GM12878 (cell line): ENCODE data around the gene SLC9A3. TPM values are rescaled to one million over a fixed set of nuclear protein-coding genes. Genes with fewer than 3 reads are reported as not detected.

Source experiments
- ATAC-seq: fragments of 200-7000 bp; cut with Tn5 transposase; 3 replicates; pipeline ENCODE4 v1.9.1; 2020; ENCODE audit warnings: mild to moderate bottlenecking, moderate library complexity
- BruUV-seq: library from RNA; stranded (reverse); fragments of 400-500 nt; replicated peaks from 2 replicates; lab custom pipeline; 2021; lab: Mats Ljungman, UMichigan
- CTCF ChIA-PET: fragments of 300-600 bp; sonication (Branson Sonifier 250); formaldehyde crosslinking; extraction: SDS; loops from one replicate; lab custom pipeline; 2021; ENCODE audit warnings: inconsistent platforms; lab: Yijun Ruan, JAX
- POLR2A ChIA-PET: fragments of 350-600 bp; formaldehyde crosslinking; extraction: SDS; loops from one replicate; lab custom pipeline; 2021; ENCODE audit warnings: inconsistent platforms; lab: Charles Lee
- RAD21 ChIA-PET: fragments of 300-600 bp; sonication (Branson Sonifier 250); formaldehyde crosslinking; loops from one replicate; lab custom pipeline; 2023; ENCODE audit warnings: antibody characterized with exemption; ENCODE audit not compliant: unreplicated experiment; lab: Charles Lee
- SMC1A ChIA-PET: fragments of 300-600 bp; sonication (Branson Sonifier 250); formaldehyde crosslinking; loops from one replicate; lab custom pipeline; 2023; ENCODE audit not compliant: unreplicated experiment, uncharacterized antibody; lab: Charles Lee
- DNase-seq: peaks from one replicate; pipeline ENCODE4 v3.0.0-alpha.2; 2011; ENCODE audit warnings: low read depth, low spot score
- FAIRE-seq: peaks from 3 replicates; lab custom pipeline; 2011; peaks lifted over from hg19 to GRCh38; lab: Jason Lieb, UNC
- H2AFZ ChIP-seq: 2 replicates; pipeline ENCODE4 v1.6.0; 2011; ENCODE audit warnings: low read depth, low read length, control low read depth; ENCODE audit not compliant: control insufficient read depth
- H3K27ac ChIP-seq: 2 replicates; pipeline ENCODE4 v1.5.1; 2011; ENCODE audit warnings: control low read depth; ENCODE audit not compliant: control insufficient read depth, insufficient read depth
- H3K27me3 ChIP-seq, 2 experiments: replicated peaks in 1 of 2; 2 replicates each; pipeline versions ENCODE4 v1.6.0 to v1.6.1; 2011; ENCODE audit warnings: low read length in 1 of 2; ENCODE audit not compliant: control insufficient read depth in 2 of 2, insufficient read depth in 2 of 2
- H3K36me3 ChIP-seq, 2 experiments: 2 replicates each; pipeline ENCODE4 v1.5.1; 2011; ENCODE audit warnings: low read length in 1 of 2; ENCODE audit not compliant: control insufficient read depth in 2 of 2, insufficient read depth in 2 of 2
- H3K4me1 ChIP-seq: 2 replicates; pipeline ENCODE4 v1.6.1; 2011; ENCODE audit warnings: mild to moderate bottlenecking, low read length, moderate library complexity, mixed read lengths; ENCODE audit not compliant: control insufficient read depth, insufficient read depth
- H3K4me2 ChIP-seq: 2 replicates; pipeline ENCODE4 v1.6.0; 2011; ENCODE audit warnings: control low read depth; ENCODE audit not compliant: control insufficient read depth, insufficient read depth
- H3K4me3 ChIP-seq: fragments of 200-600 bp; sonication (generic); 2 replicates; pipeline ENCODE4 v1.5.1; 2016
- H3K79me2 ChIP-seq: 2 replicates; pipeline ENCODE4 v1.6.0; 2011; ENCODE audit warnings: low read length; ENCODE audit not compliant: control insufficient read depth, insufficient read depth
- H3K9ac ChIP-seq: 2 replicates; pipeline ENCODE4 v1.8.0; 2011; ENCODE audit warnings: low read length, control low read depth, mixed read lengths; ENCODE audit not compliant: control insufficient read depth, insufficient read depth
- H3K9me3 ChIP-seq: replicated peaks from 3 replicates; pipeline ENCODE4 v1.5.1; 2011; ENCODE audit warnings: mild to moderate bottlenecking, low read length; ENCODE audit not compliant: control insufficient read depth, insufficient read depth
- H4K20me1 ChIP-seq: 2 replicates; pipeline ENCODE4 v1.6.0; 2011; ENCODE audit not compliant: control insufficient read depth, insufficient read depth
- E2F8 ChIP-seq: fragments of 450-650 bp; IDR thresholded peaks from 2 replicates; pipeline ENCODE4 v1.6.1; 2018; ENCODE audit warnings: mild to moderate bottlenecking, low read depth, moderate library complexity; ENCODE audit not compliant: partially characterized antibody
- EED ChIP-seq: sonication (generic); IDR thresholded peaks from 2 replicates; pipeline ENCODE4 v1.6.1; 2016; ENCODE audit warnings: antibody characterized with exemption, low read depth
- EGR1 ChIP-seq, 2 experiments: IDR thresholded peaks; 1 replicate in 1 of 2; 2 replicates in 1 of 2; pipeline ENCODE4 v1.6.1; 2011 to 2012; ENCODE audit warnings: low read depth in 2 of 2, low read length in 2 of 2, borderline replicate concordance in 1 of 2, mild to moderate bottlenecking in 1 of 2, moderate library complexity in 1 of 2
- PAX8 ChIP-seq: fragments of 450-650 bp; IDR thresholded peaks from 2 replicates; pipeline ENCODE4 v1.6.1; 2017; ENCODE audit warnings: mild to moderate bottlenecking, moderate library complexity
- RELB ChIP-seq: fragments of 450-650 bp; IDR thresholded peaks from 2 replicates; pipeline ENCODE4 v1.6.1; 2017; ENCODE audit warnings: low read depth, mild to moderate bottlenecking, moderate library complexity
- SMAD5 ChIP-seq: IDR thresholded peaks from 2 replicates; pipeline ENCODE4 v1.6.1; 2016; ENCODE audit warnings: antibody characterized with exemption, low read depth
- SMC3 ChIP-seq: IDR thresholded peaks from 2 replicates; pipeline ENCODE4 v1.6.1; 2011; ENCODE audit warnings: low read length, improper control_type of control experiment, borderline replicate concordance
- TAF1 ChIP-seq: IDR thresholded peaks from 2 replicates; pipeline ENCODE4 v1.6.1; 2011; ENCODE audit warnings: mild to moderate bottlenecking, low read depth, low read length, borderline replicate concordance
- YBX1 ChIP-seq: fragments of 450-650 bp; IDR thresholded peaks from 2 replicates; pipeline ENCODE4 v1.6.1; 2016; ENCODE audit warnings: antibody characterized with exemption
- ZNF24 ChIP-seq: fragments of 450-650 bp; IDR thresholded peaks from 2 replicates; pipeline ENCODE4 v1.6.1; 2017; ENCODE audit warnings: antibody characterized with exemption, mild to moderate bottlenecking
- WGBS: methylation state at CpG from one replicate; pipeline ENCODE4 v1.1.6; 2016; ENCODE audit warnings: low lambda C conversion rate; ENCODE audit not compliant: insufficient replicate concordance, insufficient coverage; ENCODE audit errors: missing lambda C conversion rate; 5-methylcytosine and 5-hydroxymethylcytosine counted together
- in situ Hi-C: fragments of 300-500 bp; cut with MboI; formaldehyde crosslinking; loops from 9 replicates; pipeline ENCODE4 v1.14.3; 2018; ENCODE audit warnings: mixed read lengths
- intact Hi-C: fragments of 100-400 bp; cut with micrococcal nuclease; formaldehyde crosslinking; loops from one replicate; pipeline ENCODE4 v1.14.2; 2022; ENCODE audit not compliant: unreplicated experiment
- polyA plus RNA-seq, 11 experiments: library from polyadenylated mRNA; depleted of rRNA in 4 of 11; unstranded in 6 of 11; stranded (reverse) in 5 of 11; fragments of >200 nt; fragmentation: Nextera tagmentation in 4 of 11; fragmentation: Illumina TruSeq in 1 of 11; extraction: Ambion mirVana in 4 of 11; extraction: Trizol in 1 of 11; gene quantifications; 1 replicate in 1 of 11; 2 replicates in 10 of 11; pipeline versions ENCODE4 v1.2.1 to v1.2.3, GENCODE V29; 2011 to 2016; ENCODE audit warnings: inconsistent platforms in 2 of 11, missing spikeins in 2 of 11, low read depth in 1 of 11
- total RNA-seq, 4 experiments: library from RNA; depleted of rRNA in 3 of 4; stranded (reverse); fragments of >200 nt in 3 of 4; fragmentation: Illumina TruSeq in 1 of 4; extraction: Trizol in 1 of 4; gene quantifications; 2 replicates each; pipeline versions ENCODE4 v1.2.1 to v1.2.3, GENCODE V29; 2013 to 2021
- TF ChIP-seq, protein P1 (sequence below): IDR thresholded peaks from 2 replicates; pipeline ENCODE4 v1.6.1; 2012; ENCODE audit warnings: low read depth, low read length, improper control_type of control experiment
- TF ChIP-seq, protein P2 (sequence below): fragments of 450-650 bp; formaldehyde crosslinking; IDR thresholded peaks from 2 replicates; pipeline ENCODE4 v1.4.0; 2022; ENCODE audit warnings: mild to moderate bottlenecking, moderate library complexity

The SLC9A3 gene
- total and polyA plus RNA-seq, 10 of the 15 experiments (the other 5 are each of a cell fraction or from before 2014, with no cell fraction given): 0.04 to 5.2 (median 2.3) TPM; not detected in 1

GRCh38 chr5:434443-435146 is 89.7 kb downstream of the SLC9A3 start:
- Histone ChIP-seq H3K4me1 (peaks cover 8% of the 10 kb centered on the region), H2AFZ (no peak overlapping the region), H4K20me1 (no peaks in the 10 kb centered on the region), H3K9me3 (no peaks in the 10 kb centered on the region), H3K36me3 (peaks cover 6 to 21% of the 10 kb centered on the region in 2 experiments; a peak in 3 of 4 replicates), H3K27me3 (no peaks in the 10 kb centered on the region), H3K27ac (no peak overlapping the region), H3K79me2 (no peaks in the 10 kb centered on the region), H3K4me2 (no peak overlapping the region), H3K4me3 (no peak overlapping the region), H3K9ac (no peak overlapping the region)
- in situ Hi-C loops: loop anchor here (5.0 kb wide), 1 partner anchor 117 kb away; no protein-coding TSS in a partner anchor
- FAIRE-seq (no peak), ATAC-seq (no peak), DNase-seq (no peak)
- CTCF ChIA-PET: interaction anchor here (1.0 kb wide), 1 partner anchor 116 kb away, joined by 3 read pairs; no protein-coding TSS in a partner anchor
- BruUV-seq: no TSS peak
- intact Hi-C loops: no loop called here
- SMC1A ChIA-PET: interaction anchor here (1.3 kb wide), 1 partner anchor 117 kb away, joined by 3 read pairs; no protein-coding TSS in a partner anchor
- POLR2A ChIA-PET: no interaction called here
- WGBS: 86% methylated on average over 26 of the region's 26 CpGs
- RAD21 ChIA-PET: interaction anchor here (2.0 kb wide), 1 partner anchor 117 kb away, joined by 9 read pairs; no protein-coding TSS in a partner anchor
- TF ChIP-seq, protein P1, sequence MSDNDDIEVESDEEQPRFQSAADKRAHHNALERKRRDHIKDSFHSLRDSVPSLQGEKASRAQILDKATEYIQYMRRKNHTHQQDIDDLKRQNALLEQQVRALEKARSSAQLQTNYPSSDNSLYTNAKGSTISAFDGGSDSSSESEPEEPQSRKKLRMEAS: no peak
- TF ChIP-seq, protein P2, sequence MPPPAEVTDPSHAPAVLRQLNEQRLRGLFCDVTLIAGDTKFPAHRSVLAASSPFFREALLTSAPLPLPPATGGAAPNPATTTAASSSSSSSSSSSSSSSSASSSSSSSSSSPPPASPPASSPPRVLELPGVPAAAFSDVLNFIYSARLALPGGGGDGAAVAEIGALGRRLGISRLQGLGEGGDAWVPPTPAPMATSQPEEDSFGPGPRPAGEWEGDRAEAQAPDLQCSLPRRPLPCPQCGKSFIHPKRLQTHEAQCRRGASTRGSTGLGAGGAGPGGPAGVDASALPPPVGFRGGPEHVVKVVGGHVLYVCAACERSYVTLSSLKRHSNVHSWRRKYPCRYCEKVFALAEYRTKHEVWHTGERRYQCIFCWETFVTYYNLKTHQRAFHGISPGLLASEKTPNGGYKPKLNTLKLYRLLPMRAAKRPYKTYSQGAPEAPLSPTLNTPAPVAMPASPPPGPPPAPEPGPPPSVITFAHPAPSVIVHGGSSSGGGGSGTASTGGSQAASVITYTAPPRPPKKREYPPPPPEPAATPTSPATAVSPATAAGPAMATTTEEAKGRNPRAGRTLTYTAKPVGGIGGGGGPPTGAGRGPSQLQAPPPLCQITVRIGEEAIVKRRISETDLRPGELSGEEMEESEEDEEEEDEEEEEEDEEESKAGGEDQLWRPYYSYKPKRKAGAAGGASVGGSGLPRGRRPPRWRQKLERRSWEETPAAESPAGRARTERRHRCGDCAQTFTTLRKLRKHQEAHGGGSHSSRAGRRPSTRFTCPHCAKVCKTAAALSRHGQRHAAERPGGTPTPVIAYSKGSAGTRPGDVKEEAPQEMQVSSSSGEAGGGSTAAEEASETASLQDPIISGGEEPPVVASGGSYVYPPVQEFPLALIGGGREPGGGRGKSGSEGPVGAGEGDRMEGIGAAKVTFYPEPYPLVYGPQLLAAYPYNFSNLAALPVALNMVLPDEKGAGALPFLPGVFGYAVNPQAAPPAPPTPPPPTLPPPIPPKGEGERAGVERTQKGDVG: no peak
- no peak for TF ChIP-seq EGR1 (IDR thresholded peaks at IDR 0.05; ENCODE audit: borderline replicate concordance in 1 of 2, low read depth in 2 of 2, low read length in 2 of 2)
- no peak for TF ChIP-seq PAX8
- no peak for TF ChIP-seq SMAD5
- no peak for TF ChIP-seq ZNF24
- TF ChIP-seq EED: no peak
- TF ChIP-seq E2F8: no peak
- no peak for TF ChIP-seq RELB
- TF ChIP-seq SMC3: no peak
- no peak for TF ChIP-seq TAF1
- no peak for TF ChIP-seq YBX1
